ENCODE results near the gene ARID5B. TPM values are rescaled to one million over a fixed set of nuclear protein-coding genes. Genes with fewer than 3 reads are reported as not detected.
A peak's percentile ranks its signal among the peaks of the same experiment; 100 is the strongest.

Gene ARID5B
- total and polyA plus RNA-seq, 2 donors (not counting 1 experiment from before 2014, with no cell fraction given), result 22.4 to 237 TPM

DNA sequence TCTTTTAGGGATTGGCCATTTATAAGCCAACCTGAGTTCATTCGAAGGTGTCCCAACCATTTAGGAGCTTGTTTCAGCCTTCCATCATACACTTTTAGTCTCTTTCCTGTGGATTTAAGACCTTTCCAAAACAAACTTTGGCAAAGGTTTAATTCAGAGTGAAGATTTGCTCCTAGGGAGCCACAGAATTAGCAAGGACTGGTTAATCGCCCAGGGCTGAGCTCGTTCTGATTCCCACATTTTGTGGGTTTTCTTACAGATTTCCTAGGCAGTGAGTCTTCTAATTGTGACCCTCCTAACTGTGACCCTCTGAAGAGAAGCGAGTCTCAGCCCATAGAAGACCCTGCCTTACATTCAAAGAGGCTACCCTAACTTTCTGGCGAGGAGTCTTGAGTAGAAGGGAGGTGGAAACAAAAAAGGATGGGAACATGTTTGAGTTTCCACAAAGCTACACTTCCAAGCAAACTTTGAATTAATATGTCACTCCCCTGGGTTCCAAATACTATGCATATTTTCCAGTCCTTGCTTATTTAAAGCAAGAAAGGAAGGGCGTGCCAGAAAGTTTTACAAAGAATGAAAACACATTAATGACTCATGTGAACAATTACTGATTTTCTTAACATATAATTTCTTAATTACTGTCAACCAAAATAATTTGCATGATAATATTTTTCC lies 118.3 kb downstream of the ARID5B start:
- Histone ChIP-seq H3K36me3 (replicated peaks in 1 of 2; ENCODE audit: control extremely low read depth in 1 of 2, control insufficient read depth in 1 of 2, extremely low read depth in 1 of 2, insufficient read depth in 2 of 2, low read length in 1 of 2) (peaks cover 0 to 18% of the 10 kb centered on the region in 2 experiments), H3K4me1 (ENCODE audit: control insufficient read depth in 2 of 2, insufficient read depth in 2 of 2, low read length in 2 of 2) (peaks cover 92 to 98% of the 10 kb centered on the region in 2 donors), H3K79me2 (ENCODE audit: control insufficient read depth, insufficient read depth, low read length) (peaks cover 100% of the 10 kb centered on the region), H3K4me2 (replicated peaks; ENCODE audit: low read depth, low read length, poor library complexity, severe bottlenecking) (peak overlapping the region; percentile 66), H2AFZ (ENCODE audit: insufficient read depth, low read depth, low read length, poor library complexity, severe bottlenecking) (no peak overlapping the region), H3K4me3 (ENCODE audit: control extremely low read depth in 1 of 5, extremely low read depth in 1 of 5, insufficient read depth in 1 of 5, low read depth in 2 of 5, low read length in 4 of 5) (peak overlapping the region in 1 of 5 experiments; percentile 40), H3K9me3 (ENCODE audit: control extremely low read depth in 1 of 3, control insufficient read depth in 2 of 3, insufficient read depth in 1 of 3, low read length in 2 of 3) (peaks cover 0 to 6% (median 0%) of the 10 kb centered on the region in 3 donors), H3K27me3 (replicated peaks in 1 of 4; ENCODE audit: control extremely low read depth in 1 of 4, control insufficient read depth in 3 of 4, insufficient read depth in 4 of 4, low read length in 3 of 4) (no peaks in the 10 kb centered on the region), H3K9ac (ENCODE audit: low read length) (peak overlapping the region; percentile 36), H4K20me1 (ENCODE audit: control insufficient read depth, insufficient read depth, low read length, poor library complexity, severe bottlenecking) (no peaks in the 10 kb centered on the region), H3K27ac (ENCODE audit: low read length in 2 of 2) (peak overlapping the region; percentile 94 to 98)
- intact Hi-C loops (cut with micrococcal nuclease), result loop anchor here (2.0 kb wide), 1 partner anchor 19 kb away; no protein-coding TSS in a partner anchor
- peak overlapping the region; percentile 78 for H3K4me3 Mint-ChIP-seq
- peak overlapping the region; percentile 94 for H3K27ac Mint-ChIP-seq
- no peak for ATAC-seq (ENCODE audit: low read depth)
- H3K9me3 Mint-ChIP-seq (ENCODE audit: insufficient read depth), result peaks cover 2% of the 10 kb centered on the region
- POLR2A ChIA-PET, result interaction anchor here (0.8 to 5.8 kb wide), 10 partner anchors 12 to 123 kb away, joined by 3 to 34 read pairs (median 4); partner anchors contain the start of gene ARID5B
- 89% methylated on average over 3 of the region's 6 CpGs for WGBS (ENCODE audit: insufficient coverage)
- no peak for DNase-seq
- H3K4me1 Mint-ChIP-seq, result peaks cover 94% of the 10 kb centered on the region
- CTCF ChIA-PET, result interaction anchor here (0.8 to 12.2 kb wide), 10 partner anchors 8 to 225 kb away, joined by 3 to 131 read pairs (median 4); partner anchors contain the start of gene ARID5B
- no peaks in the 10 kb centered on the region for H3K27me3 Mint-ChIP-seq
- TF ChIP-seq EZH2 (IDR thresholded peaks at IDR 0.05; ENCODE audit: borderline replicate concordance, insufficient read depth, low read depth, low read length, poor library complexity, severe bottlenecking), result no peak
- TF ChIP-seq, protein P1, sequence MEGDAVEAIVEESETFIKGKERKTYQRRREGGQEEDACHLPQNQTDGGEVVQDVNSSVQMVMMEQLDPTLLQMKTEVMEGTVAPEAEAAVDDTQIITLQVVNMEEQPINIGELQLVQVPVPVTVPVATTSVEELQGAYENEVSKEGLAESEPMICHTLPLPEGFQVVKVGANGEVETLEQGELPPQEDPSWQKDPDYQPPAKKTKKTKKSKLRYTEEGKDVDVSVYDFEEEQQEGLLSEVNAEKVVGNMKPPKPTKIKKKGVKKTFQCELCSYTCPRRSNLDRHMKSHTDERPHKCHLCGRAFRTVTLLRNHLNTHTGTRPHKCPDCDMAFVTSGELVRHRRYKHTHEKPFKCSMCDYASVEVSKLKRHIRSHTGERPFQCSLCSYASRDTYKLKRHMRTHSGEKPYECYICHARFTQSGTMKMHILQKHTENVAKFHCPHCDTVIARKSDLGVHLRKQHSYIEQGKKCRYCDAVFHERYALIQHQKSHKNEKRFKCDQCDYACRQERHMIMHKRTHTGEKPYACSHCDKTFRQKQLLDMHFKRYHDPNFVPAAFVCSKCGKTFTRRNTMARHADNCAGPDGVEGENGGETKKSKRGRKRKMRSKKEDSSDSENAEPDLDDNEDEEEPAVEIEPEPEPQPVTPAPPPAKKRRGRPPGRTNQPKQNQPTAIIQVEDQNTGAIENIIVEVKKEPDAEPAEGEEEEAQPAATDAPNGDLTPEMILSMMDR (IDR thresholded peaks at IDR 0.05), result no peak

Data from B cell (primary cell).